Esophagus squamous epithelium (tissue), 5 donors: ENCODE data around the gene SLC9A2. TPM values are rescaled to one million over a fixed set of nuclear protein-coding genes. Genes with fewer than 3 reads are reported as not detected.

ENCODE experiments used
- DNase-seq: peaks from one replicate; lab custom pipeline; 2025; lab: John Stamatoyannopoulos, UW
- H3K27ac ChIP-seq, 4 donors: fragments of 200-600 bp; sonication (generic); one replicate each; pipeline ENCODE4 v1.5.1; 2016 to 2019; ENCODE audit warnings: mild to moderate bottlenecking in 1 of 4
- H3K27me3 ChIP-seq, 4 donors: fragments of 200-600 bp; sonication (generic); 1 replicate in 3 of 4; 2 replicates in 1 of 4; pipeline versions ENCODE4 v1.5.1 to v1.6.0; 2017 to 2021; ENCODE audit warnings: antibody characterized with exemption in 1 of 4
- H3K36me3 ChIP-seq, 3 donors: fragments of 200-600 bp; sonication (generic); one replicate each; pipeline ENCODE4 v1.5.1; 2016 to 2019
- H3K4me1 ChIP-seq, 3 donors: fragments of 200-600 bp; sonication (generic); one replicate each; pipeline ENCODE4 v1.5.1; 2017 to 2019
- H3K4me3 ChIP-seq, 4 donors: fragments of 200-600 bp; sonication (generic); 1 replicate in 3 of 4; 2 replicates in 1 of 4; pipeline ENCODE4 v1.5.1; 2016 to 2019; ENCODE audit warnings: mild to moderate bottlenecking in 2 of 4, moderate library complexity in 1 of 4
- H3K9me3 ChIP-seq, 3 donors: fragments of 200-600 bp; sonication (generic); one replicate each; pipeline ENCODE4 v1.5.1; 2016 to 2019
- CTCF ChIP-seq, 6 experiments: fragments of 450-650 bp in 4 of 6; fragments of 200-600 bp in 2 of 6; sonication (generic) in 2 of 6; IDR thresholded peaks; one replicate each; pipeline ENCODE4 v1.5.1; 2016 to 2019; ENCODE audit warnings: antibody characterized with exemption in 6 of 6, mild to moderate bottlenecking in 4 of 6, moderate library complexity in 4 of 6
- POLR2A ChIP-seq, 4 donors: fragments of 450-650 bp; IDR thresholded peaks; one replicate each; pipeline ENCODE4 v1.6.1; 2017; ENCODE audit warnings: antibody characterized with exemption in 4 of 4, mild to moderate bottlenecking in 4 of 4, moderate library complexity in 3 of 4
- WGBS, 2 donors: methylation state at CpG; one replicate each; pipeline ENCODE4 v1.1.5; 2018; 5-methylcytosine and 5-hydroxymethylcytosine counted together
- intact Hi-C: fragments of 100-400 bp; cut with DNase I; formaldehyde crosslinking; loops from one replicate; pipeline ENCODE4 v1.15.0; 2022
- total RNA-seq, 4 donors: library from RNA; depleted of rRNA; stranded (reverse); fragments of >200 nt; gene quantifications; one replicate each; pipeline ENCODE4 v1.1.0, GENCODE V29; 2016
- donor health status: DM: yes; HTN: yes; CAD: no.

The SLC9A2 gene
- under 1 TPM in 1 of 4 donors, not detected in 3; 0.47 TPM for total RNA-seq

DNA sequence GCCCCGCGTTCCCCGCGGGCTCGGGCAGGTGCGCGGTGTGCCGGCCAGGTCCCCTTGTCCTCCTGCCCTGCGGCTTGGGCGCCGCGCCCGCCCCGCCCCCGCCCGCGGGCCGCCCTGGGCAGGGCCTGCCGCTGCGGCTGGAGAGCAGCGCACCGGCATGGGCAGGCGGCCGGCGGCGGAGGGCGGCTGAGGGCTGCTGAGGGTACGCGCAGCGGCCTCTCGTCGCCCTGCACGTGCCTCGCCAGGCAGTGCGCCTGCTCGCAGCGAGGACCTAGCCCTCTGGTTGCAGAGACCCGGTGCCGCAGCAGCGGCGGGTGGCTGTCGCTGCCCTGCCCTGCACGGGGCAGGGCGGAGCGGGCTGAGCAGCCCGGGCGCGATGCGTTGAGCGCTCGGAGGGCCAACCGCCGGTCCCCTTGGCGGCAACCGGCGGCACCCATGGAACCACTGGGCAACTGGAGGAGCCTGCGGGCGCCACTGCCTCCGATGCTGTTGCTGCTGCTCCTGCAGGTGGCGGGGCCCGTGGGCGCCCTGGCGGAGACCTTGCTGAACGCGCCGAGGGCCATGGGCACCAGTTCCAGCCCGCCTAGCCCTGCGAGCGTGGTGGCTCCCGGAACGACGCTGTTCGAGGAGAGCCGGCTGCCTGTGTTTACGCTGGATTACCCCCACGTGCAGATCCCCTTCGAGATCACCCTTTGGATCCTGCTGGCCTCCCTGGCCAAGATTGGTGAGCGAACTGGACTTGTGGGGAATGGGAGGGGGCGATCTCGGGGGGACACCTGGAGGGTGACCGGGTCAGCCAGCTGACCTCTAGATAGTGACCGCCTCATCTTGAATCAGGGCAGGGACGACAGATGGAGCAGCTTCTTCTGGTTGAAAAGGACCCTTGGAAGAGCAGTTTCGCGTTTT, at the start of gene SLC9A2:
Gene SLC9A2, plus strand, starts transcription at position 140 of the 906 bp plus-strand sequence. Its CDS starts 296 bp downstream, at position 436.
- 14 to 24% methylated on average over 3 to 5 of the region's 85 CpGs for WGBS, 2 donors
- Histone ChIP-seq H3K36me3 (no peaks in the 10 kb centered on the region), H3K27me3 (peaks cover 3 to 90% (median 6%) of the 10 kb centered on the region in 4 donors), H3K27ac (no peak within 1 kb of the TSS), H3K9me3 (no peaks in the 10 kb centered on the region), H3K4me1 (peaks cover 14 to 23% (median 17%) of the 10 kb centered on the region in 3 donors), H3K4me3 (peak within 1 kb of the TSS; percentile 30 to 67 (median 42))
- TF ChIP-seq CTCF (IDR thresholded peaks at IDR 0.05) (no peak), POLR2A (IDR thresholded peaks at IDR 0.05) (no peak)
- no peak for DNase-seq
- intact Hi-C loops, result loop anchor here (10.0 kb wide), 1 partner anchor 145 kb away; the partner anchor contains the start of gene SLC9A4

- intact Hi-C loops, result no loop called here
- TF ChIP-seq POLR2A (IDR thresholded peaks at IDR 0.05) (no peak), CTCF (IDR thresholded peaks at IDR 0.05) (no peak)
- Histone ChIP-seq H3K4me1 (no peaks in the 10 kb centered on the region), H3K9me3 (peaks cover 0 to 8% (median 0%) of the 10 kb centered on the region in 3 donors), H3K27me3 (no peaks in the 10 kb centered on the region), H3K36me3 (no peaks in the 10 kb centered on the region), H3K4me3 (no peak overlapping the region), H3K27ac (no peak overlapping the region)
- 77 to 85% methylated on average over 1 of the region's 1 CpG for WGBS, 2 donors
- no peak for DNase-seq
These were observed 43.5 kb upstream of the SLC9A2 start for GRCh38 chr2:102575888-102576287.

DNA sequence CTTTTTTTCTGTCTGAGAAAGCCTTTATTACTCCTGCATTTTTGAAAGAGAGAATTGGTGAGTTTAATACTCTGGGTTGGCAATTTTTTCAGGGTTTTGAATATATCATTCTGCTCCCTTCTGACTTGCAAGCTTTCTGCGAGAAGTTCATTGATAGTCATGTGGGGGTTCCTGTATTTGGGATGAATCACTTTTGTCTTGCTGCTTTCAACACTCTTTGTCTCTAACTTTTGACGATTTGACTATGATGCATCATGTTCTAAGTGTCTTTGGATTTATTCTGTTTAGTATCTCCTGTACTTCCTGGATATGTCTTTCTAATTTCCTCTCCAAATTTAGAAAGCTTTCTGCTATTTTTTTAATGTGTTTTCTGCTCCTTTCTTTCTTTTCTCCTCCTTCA, 41.0 kb upstream of the SLC9A2 start:
- no peaks in the 10 kb centered on the region for H3K4me1 ChIP-seq
- intact Hi-C loops, result no loop called here
- H3K36me3 ChIP-seq, result no peaks in the 10 kb centered on the region
- H3K4me3 ChIP-seq, result no peak overlapping the region
- H3K9me3 ChIP-seq, result peaks cover 0 to 8% (median 0%) of the 10 kb centered on the region in 3 donors
- 58 to 63% methylated on average over 2 of the region's 2 CpGs for WGBS, 2 donors
- no peak overlapping the region for H3K27ac ChIP-seq
- H3K27me3 ChIP-seq, result no peaks in the 10 kb centered on the region
- TF ChIP-seq CTCF (IDR thresholded peaks at IDR 0.05) (no peak), POLR2A (IDR thresholded peaks at IDR 0.05) (no peak)
- DNase-seq, result no peak

- H3K36me3 ChIP-seq, result no peaks in the 10 kb centered on the region
- TF ChIP-seq CTCF (IDR thresholded peaks at IDR 0.05) (no peak), POLR2A (IDR thresholded peaks at IDR 0.05) (no peak)
- no peaks in the 10 kb centered on the region for H3K27me3 ChIP-seq
- no peak overlapping the region for H3K27ac ChIP-seq
- H3K4me1 ChIP-seq, result peaks cover 0 to 24% (median 0%) of the 10 kb centered on the region in 3 donors
- no peak for DNase-seq
- H3K9me3 ChIP-seq, result no peaks in the 10 kb centered on the region
- H3K4me3 ChIP-seq, result no peak overlapping the region
- intact Hi-C loops, result no loop called here
These were observed 37.4 kb upstream of the SLC9A2 start for GRCh38 chr2:102581911-102582310.

DNA sequence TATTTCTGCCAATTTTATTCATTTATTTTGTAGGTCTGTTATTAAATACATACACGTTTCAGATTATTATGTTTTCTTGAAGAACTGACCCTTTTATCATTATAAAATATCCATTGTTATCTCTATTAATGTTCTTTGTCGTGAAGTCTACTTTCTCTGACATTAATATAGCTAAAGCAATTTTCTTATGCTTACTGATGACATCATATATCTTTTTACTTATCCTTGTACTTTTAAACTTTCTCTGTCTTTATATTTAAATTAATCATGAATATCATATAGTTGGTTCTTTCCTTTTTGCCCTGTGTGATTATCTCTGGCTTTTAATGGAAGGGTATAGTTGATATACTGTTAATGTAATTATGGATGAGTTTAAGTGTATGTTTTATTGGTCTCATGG, 36.5 kb upstream of the SLC9A2 start:
- H3K27me3 ChIP-seq, result no peaks in the 10 kb centered on the region
- no peak for TF ChIP-seq POLR2A (IDR thresholded peaks at IDR 0.05)
- no peak for TF ChIP-seq CTCF (IDR thresholded peaks at IDR 0.05)
- intact Hi-C loops, result no loop called here
- no peaks in the 10 kb centered on the region for H3K9me3 ChIP-seq
- WGBS, 2 donors, result 76 to 79% methylated on average over 2 of the region's 2 CpGs
- H3K27ac ChIP-seq, result no peak overlapping the region
- H3K36me3 ChIP-seq, result no peaks in the 10 kb centered on the region
- no peak overlapping the region for H3K4me3 ChIP-seq
- peaks cover 0 to 31% (median 0%) of the 10 kb centered on the region in 3 donors for H3K4me1 ChIP-seq
- no peak for DNase-seq
